Sigmoid colon (tissue), 4 donors: ENCODE data around the gene GIGYF2.

Experiments
- POLR2A ChIP-seq, 2 donors: fragments of 450-650 bp; IDR thresholded peaks; one replicate each; pipeline ENCODE4 v1.6.1; 2016; ENCODE audit warnings: antibody characterized with exemption in 2 of 2, mild to moderate bottlenecking in 2 of 2, moderate library complexity in 2 of 2
- POLR2AphosphoS5 ChIP-seq, 4 donors: sonication (generic); formaldehyde crosslinking; IDR thresholded peaks; one replicate each; pipeline ENCODE4 v1.6.1; 2017; ENCODE audit warnings: antibody characterized with exemption in 4 of 4
- TF ChIP-seq, protein P1 (sequence below), 4 experiments: fragments of 450-650 bp in 3 of 4; fragments of 200-600 bp in 1 of 4; IDR thresholded peaks; one replicate each; pipeline ENCODE4 v1.5.1; 2016 to 2019; ENCODE audit warnings: antibody characterized with exemption in 4 of 4, mild to moderate bottlenecking in 3 of 4, moderate library complexity in 2 of 4

DNA sequence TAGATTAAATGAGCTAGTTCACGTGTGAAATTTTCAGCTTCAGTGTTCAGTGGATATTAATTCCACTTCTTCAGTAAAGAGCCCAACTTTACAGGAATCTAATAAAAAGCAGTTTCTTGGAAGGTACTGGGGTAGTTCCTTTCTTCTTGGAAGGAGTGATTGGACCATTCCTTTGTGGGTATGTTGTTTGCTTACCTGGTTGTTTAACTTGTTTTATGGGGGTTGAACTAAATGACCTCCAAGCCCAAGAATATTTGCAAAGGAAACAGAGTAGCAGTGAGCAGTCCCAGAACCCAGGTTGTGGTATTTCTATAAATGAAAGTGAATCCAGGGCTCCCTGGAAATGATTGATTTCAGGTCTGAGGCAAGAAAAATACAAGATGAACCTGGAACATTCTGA lies 47.8 kb downstream of the GIGYF2 start:
- TF ChIP-seq, protein P1, sequence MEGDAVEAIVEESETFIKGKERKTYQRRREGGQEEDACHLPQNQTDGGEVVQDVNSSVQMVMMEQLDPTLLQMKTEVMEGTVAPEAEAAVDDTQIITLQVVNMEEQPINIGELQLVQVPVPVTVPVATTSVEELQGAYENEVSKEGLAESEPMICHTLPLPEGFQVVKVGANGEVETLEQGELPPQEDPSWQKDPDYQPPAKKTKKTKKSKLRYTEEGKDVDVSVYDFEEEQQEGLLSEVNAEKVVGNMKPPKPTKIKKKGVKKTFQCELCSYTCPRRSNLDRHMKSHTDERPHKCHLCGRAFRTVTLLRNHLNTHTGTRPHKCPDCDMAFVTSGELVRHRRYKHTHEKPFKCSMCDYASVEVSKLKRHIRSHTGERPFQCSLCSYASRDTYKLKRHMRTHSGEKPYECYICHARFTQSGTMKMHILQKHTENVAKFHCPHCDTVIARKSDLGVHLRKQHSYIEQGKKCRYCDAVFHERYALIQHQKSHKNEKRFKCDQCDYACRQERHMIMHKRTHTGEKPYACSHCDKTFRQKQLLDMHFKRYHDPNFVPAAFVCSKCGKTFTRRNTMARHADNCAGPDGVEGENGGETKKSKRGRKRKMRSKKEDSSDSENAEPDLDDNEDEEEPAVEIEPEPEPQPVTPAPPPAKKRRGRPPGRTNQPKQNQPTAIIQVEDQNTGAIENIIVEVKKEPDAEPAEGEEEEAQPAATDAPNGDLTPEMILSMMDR (IDR thresholded peaks at IDR 0.05): no peak
- TF ChIP-seq POLR2AphosphoS5 (IDR thresholded peaks at IDR 0.05) (no peak), POLR2A (IDR thresholded peaks at IDR 0.05) (no peak)
